NCI-H1048 (cell line): ENCODE results near the gene TUBG2.
"Not testable (repeated sequence)": the region's sequence is repeated elsewhere in the genome, so short reads cannot be mapped to it uniquely, and the experiment has no call there.

Source experiments
- DNase-seq: peaks from one replicate; lab custom pipeline; 2025; lab: John Stamatoyannopoulos, UW

Gene TUBG2

GRCh38 chr17:42653179-42654124 lies 5.6 kb upstream of the TUBG2 start:
- DNase-seq = no peak

- no peak for DNase-seq
Observed at GRCh38 chr17:42655528-42655927, 3.6 kb upstream of the TUBG2 start.

- no peak for DNase-seq
Observed at GRCh38 chr17:42657824-42658588, 1.1 kb upstream of the TUBG2 start.

GRCh38 chr17:42659932-42660274 lies 819 bp downstream of the TUBG2 start:
- DNase-seq = not testable (repeated sequence)

GRCh38 chr17:42660692-42661345 lies 1.7 kb downstream of the TUBG2 start:
- DNase-seq = no peak

- DNase-seq = no peak
Observed at GRCh38 chr17:42665581-42666001, 6.5 kb downstream of the TUBG2 start.

GRCh38 chr17:42666126-42666525 lies 7.0 kb downstream of the TUBG2 start:
- not testable (repeated sequence) for DNase-seq

- no peak for DNase-seq
Observed at GRCh38 chr17:42667088-42667951, 8.2 kb downstream of the TUBG2 start.

GRCh38 chr17:42669705-42669976 lies 10.6 kb downstream of the TUBG2 start:
- DNase-seq = no peak

GRCh38 chr17:42669977-42670788 lies 11.1 kb downstream of the TUBG2 start:
- DNase-seq = no peak

GRCh38 chr17:42670789-42671657 lies 11.9 kb downstream of the TUBG2 start:
- no peak for DNase-seq

- DNase-seq = no peak
Observed at GRCh38 chr17:42672038-42672437, 13.0 kb downstream of the TUBG2 start.

- no peak for DNase-seq
Observed at GRCh38 chr17:42673266-42673884, 14.3 kb downstream of the TUBG2 start.

GRCh38 chr17:42673885-42674754 lies 15.0 kb downstream of the TUBG2 start:
- no peak for DNase-seq

- no peak for DNase-seq
Observed at GRCh38 chr17:42674755-42675347, 15.8 kb downstream of the TUBG2 start.

GRCh38 chr17:42675348-42675964 lies 16.4 kb downstream of the TUBG2 start:
- no peak for DNase-seq

- DNase-seq = no peak
Observed at GRCh38 chr17:42675965-42676423, 16.9 kb downstream of the TUBG2 start.
